Measurements from ENCODE around the gene HOXD8.

The HOXD8 gene

GRCh38 chr2:176130957-176131847, 1.7 kb downstream of the HOXD8 start:
- DNase-seq, result no peak

- no peak for DNase-seq
Measured at GRCh38 chr2:176131848-176132158, 2.3 kb downstream of the HOXD8 start.

DNA sequence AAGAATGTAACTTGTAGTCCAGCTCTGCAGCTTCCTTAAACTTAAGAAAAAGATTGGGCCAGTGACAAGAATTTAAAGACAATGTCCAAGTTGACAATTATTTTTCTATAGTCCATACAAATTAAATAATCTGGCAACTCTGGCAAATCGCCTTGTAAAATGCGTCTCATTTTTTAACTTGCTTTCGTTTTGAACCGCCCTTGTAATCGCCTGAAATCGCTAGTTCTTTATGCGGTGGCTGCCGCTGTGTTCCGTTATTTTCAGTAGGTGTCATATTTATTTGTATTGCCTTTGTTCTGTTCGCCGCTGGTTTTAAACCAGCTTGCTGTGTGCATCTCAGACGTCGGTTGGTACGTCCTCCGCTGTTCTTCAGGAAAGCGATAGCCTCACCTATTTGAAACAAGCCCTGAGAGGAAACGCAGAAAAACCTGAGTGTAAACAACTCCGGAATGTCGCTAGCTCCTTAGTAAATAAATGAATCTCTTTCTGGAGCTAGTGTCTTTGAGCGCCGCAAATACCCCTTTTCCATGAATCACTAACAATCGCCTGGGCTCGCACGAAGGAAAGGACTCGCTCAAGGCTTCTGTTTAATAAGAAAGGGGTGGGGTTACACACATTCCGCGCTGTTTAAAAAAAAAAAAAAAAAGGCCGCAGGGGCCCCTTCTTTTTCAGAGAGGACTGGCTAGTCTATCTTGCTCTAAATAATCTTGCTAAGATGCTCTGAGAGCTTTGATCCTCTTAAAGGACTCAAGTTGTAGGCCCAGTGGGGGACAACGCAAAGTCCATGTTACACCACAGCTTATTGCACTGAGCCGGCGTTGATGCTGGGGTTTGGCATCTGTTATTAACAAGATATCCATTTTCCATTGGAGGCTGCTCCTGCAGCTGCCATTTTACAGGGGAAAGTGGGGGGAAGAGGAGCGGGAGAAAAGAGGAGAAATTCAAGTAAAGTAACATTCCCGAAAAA, 3.0 kb downstream of the HOXD8 start:
- DNase-seq, result peak in 1 of 2 experiments; percentile 23

DNA sequence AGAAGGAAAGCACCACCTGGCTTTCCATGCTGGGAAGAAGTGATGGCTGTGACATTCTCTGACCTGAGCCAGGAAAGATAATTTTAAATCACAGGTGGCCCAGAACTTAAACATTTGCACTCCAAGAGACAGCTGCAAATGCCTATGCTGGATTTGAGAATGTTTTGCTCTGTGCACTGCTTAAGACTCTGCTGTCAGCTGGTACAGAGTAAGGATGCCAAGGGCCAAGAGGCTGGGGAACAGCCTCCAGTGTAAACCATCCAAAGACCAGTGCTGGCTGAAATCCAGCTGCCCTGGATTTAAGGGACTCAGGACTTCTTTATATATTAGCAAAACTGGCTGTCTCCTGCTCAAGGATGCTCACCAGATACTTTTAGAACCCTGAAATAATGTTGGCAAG, 3.9 kb downstream of the HOXD8 start:
- DNase-seq, result no peak

DNA sequence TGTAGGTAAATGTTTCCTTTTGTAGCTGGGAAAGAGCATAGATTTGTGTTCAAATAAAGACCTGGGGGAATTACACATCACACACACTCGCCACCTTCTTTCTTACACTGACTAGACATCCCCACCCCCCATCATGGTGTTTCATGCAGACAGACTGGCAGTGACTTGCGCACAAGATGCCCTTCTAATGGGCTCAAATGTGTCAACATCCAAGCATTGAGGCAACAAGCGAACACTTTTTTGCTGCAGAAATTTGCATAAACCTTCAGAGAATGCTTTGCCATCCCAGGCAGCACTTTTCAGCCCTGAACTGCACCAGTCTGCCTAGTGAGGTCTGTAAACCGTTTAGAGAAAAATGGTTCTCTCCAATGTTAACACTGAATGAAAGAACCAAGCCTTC, 4.5 kb downstream of the HOXD8 start:
- DNase-seq, result no peak

DNA sequence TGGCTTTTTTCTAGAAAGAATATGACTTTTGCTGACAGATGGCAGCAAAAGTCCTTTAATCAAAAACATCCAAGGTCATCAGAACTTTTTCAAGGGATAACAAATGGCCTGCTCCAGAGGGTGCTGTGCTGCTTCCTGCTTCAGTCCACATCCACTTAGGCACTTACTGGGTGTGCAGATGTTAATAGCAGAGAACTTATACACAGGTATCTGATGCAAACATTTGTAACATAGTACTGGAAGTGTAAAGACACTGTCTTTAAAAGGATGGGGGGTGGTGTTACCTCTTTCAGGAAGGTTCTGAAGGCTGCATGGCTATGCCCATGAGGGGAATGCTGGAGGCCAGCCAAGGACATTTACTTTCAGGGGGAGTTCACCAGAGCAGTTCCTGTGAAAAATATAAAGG, 5.5 kb downstream of the HOXD8 start:
- no peak for DNase-seq

DNA sequence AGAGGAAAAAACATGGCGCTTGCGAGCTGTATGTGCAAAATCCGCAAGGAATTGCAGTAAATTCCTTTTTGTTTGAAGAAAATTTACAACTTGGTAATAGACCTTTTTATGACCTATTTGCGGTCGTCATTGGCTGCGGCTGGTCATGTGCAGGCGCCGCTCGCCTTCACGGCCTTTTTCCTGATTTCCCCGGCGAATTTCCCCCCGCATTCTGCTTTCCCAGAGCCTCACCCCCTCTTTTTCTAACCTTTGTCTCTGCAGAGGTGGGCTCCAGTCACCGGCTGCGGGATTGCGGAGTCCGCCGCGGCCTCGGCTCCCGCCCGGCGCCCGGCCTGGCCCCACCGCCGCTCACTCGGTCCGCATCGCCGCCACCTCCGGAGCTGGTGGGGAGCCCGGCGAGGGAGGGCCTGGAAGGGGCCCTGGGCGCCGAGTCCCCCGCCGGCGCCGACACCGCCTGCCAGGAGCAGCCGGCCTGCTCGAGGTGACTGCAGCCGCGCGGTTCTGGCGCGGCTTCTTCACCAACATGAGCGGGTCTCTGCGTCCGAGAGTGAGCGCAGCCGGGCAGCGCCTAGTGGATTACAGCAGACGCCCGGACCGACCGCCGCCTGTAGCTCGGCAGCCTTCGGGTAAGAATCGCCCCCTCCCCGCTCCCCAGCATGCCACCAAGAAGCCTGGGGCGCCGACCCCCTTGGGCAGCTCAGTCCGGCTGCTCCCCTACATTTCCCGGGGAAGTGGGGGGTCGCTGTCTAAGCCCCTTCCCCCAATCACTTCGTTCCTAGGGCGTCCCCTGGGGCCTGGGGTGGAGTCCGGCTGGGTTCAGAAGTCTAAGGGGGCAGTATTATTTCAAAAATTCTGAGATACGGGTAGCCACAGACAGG, 7.1 kb downstream of the HOXD8 start:
- peak in 1 of 2 experiments; percentile 36 for DNase-seq

- DNase-seq, result no peak
Measured at GRCh38 chr2:176137252-176137580, 7.7 kb downstream of the HOXD8 start.

DNA sequence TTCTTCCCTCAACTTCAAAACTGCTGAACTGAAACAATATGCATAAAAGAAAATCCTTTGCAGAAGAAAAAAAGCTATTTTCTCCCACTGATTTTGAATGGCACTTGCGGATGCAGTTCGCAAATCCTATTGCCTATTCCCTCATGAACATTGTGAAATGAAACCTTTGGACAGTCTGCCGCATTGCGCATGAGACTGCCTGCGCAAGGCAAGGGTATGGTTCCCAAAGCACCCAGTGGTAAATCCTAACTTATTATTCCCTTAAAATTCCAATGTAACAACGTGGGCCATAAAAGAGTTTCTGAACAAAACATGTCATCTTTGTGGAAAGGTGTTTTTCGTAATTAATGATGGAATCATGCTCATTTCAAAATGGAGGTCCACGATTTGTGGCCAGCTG, 8.4 kb downstream of the HOXD8 start:
- no peak for DNase-seq

DNA sequence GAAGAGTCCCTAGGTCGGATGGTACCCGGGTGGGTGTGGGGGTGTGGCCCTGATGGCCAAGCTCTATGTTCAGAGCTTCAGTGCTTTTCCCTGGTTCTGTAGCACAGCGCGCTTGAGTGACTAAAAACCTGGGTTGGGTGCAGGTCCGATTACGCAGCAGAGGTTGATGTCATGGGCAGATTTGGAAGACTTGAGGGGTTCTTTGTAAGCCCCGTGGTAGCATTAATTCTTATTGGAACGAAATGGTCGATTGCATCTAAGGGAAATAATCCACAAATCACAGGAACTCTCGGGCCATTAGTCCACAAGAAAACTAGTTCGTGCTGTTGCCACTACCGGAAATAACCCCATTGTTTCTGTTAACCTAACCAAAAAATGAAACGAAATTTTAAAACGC, 9.0 kb downstream of the HOXD8 start:
- DNase-seq, result peak in 1 of 2 experiments; percentile 7

GRCh38 chr2:176138923-176139660, 9.6 kb downstream of the HOXD8 start:
- peak; percentile 20 to 25 for DNase-seq

DNA sequence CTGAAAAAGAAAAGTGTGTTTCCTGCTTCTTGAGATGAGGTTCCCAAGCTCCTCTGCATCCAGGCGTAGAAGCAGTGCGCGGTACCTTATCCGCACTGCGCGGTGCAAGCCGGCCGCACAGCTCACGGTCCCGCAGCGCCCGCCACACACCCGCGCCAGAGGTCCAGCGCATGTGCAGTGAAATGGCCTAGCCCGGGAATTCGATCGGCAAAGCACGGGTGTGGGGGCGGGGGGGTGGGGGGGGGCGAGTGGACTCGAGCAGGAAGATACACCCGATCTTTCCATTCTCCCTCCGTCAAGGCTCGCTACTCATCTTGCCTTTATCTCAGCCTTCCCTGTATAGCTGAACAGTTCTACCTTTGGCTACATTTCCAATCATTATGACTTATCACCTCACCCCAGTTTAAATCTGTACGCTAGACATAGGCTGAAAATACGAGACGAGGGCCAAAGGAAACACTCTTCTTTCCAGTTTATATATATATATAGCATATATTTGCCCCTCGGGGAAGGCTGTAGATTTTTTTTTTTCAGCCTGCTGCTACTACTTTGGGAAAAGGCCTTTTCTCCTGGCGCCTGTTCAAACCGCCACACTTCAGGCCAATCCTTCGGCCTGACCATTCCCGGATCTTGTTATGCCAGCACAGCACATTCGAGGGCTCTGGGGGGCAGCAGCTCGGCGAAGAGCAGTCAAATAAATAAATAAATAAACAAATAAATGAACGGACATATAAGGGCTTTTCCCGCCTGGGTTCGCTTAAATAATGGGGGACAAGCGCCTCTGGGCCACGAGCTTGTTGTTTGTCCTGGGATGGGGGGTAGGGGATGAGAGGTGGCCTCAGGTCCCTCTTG, 10.4 kb downstream of the HOXD8 start:
- no peak for DNase-seq

DNA sequence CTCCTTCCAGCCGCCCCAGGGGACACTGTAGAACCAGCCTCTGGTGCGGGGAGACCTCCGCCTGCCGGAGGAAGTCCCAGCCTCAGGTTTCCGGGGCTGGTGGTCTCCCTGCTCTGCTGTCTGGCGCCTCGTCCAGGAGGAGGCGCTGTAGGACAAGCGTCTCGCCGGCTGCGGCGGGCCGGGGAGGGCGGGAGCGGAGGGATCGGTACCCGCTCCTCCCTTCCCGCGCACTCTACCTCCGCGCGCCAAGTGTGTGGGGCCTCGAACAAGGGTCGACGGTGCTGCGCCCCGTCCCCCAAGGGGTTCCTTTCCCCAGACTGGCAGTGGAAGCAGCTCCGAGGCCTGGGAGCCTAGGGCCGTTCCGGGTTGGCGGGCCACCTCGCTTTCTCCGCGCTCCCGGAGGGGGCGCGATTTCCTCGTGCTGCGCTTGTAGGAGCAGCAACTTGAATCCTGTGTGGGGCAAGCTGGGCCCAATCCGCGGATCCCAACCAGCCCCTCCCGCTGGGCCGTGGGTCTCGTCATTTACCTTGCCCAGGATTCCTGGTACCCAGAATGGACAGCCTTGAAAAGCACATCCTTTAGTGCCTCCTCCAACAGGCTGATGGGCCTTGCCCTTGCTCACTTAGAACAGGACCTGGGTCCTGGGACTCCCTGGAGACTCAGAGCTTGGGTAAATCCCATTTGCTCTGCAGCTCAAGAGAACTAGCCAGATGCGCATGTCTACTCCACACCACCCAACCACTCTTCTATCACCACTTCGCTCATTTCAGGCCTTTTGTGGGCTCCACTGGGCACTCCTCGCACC, 11.2 kb downstream of the HOXD8 start:
- DNase-seq, result peak; percentile 82 to 85

GRCh38 chr2:176142281-176142680, 12.8 kb downstream of the HOXD8 start:
- no peak for DNase-seq

DNA sequence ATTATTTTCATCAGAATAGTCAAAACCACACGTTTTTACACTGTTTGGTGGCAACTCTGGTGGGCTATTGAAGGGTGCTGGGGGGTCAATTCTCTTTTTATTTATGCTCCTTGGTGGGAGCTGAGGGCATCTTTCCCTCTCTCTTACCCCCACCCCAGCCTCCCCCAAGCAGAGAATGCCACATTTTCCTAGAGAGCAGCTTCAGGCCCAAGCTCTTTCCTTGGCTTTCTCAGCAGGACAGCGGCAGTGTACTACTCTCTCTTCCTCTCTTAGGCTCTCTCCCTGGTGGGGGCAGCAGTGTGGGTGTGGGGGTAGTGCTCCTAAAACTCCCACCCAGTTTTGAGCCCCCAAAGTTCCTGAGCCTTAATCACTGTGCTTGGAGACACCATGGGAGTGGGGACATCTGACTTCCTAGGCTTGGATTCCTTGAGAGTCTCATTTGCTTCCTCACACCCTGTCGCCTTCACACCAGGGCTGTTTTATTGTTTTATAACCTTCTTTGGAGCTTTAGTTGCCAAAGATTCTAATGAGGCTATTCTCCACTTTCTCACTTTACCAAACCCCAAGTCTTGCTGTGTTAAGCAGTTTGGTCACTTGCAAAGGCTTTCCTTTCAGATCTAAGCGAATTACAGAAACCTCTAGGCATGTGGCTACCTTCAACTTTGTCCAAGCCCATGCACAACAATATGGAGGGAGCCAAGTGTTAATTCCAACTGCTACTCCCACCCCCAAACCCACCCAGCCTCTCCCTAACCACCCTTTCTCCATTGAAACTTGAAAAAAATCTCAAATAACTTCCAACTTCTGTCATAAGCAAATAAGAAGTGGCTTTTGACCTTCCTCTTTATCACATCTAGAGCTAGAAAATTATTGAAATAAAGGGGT, 15.8 kb downstream of the HOXD8 start:
- no peak for DNase-seq

DNA sequence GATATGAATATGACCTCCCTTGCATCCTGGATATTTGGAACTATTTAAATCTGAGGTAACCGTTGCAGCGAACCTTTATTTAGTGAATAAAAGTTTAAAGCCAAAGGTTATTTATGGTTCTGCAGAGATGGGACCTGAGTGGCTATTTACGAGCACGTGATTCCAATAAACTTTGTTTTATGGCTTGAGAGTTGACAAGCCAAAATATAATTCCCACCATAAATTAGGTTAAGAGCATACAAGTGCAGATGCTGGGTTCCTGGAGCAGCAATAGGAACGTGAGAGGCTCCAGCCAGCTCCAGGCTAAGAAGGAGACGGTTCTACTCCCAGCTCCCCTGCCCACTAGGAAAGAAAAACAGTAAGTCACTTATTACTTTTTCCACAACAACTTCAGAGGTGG, 16.6 kb downstream of the HOXD8 start:
- no peak for DNase-seq

GRCh38 chr2:176146645-176147044, 17.1 kb downstream of the HOXD8 start:
- DNase-seq, result no peak

GRCh38 chr2:176147210-176147799, 17.8 kb downstream of the HOXD8 start:
- DNase-seq, result no peak
